ENCODE measurements around the gene SIGMAR1.
A peak's percentile ranks its signal among the peaks of the same experiment; 100 is the strongest.

The SIGMAR1 gene

DNA sequence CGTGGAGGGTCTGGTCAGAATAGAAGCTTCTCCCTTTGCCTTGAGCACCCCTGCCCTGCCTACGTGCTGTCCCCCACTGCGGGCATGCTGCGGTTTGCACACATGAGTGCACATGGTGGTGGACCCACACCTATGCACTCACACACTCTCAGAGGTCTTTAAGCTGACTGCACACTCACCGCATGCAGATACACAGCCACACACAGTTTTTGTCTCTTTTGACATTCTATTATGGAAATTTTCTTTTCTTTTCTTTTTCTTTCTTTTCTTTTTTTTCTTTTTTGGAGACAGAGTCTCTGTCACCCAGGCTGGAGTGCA, 8.1 kb downstream of the SIGMAR1 start:
- no peak for DNase-seq

DNA sequence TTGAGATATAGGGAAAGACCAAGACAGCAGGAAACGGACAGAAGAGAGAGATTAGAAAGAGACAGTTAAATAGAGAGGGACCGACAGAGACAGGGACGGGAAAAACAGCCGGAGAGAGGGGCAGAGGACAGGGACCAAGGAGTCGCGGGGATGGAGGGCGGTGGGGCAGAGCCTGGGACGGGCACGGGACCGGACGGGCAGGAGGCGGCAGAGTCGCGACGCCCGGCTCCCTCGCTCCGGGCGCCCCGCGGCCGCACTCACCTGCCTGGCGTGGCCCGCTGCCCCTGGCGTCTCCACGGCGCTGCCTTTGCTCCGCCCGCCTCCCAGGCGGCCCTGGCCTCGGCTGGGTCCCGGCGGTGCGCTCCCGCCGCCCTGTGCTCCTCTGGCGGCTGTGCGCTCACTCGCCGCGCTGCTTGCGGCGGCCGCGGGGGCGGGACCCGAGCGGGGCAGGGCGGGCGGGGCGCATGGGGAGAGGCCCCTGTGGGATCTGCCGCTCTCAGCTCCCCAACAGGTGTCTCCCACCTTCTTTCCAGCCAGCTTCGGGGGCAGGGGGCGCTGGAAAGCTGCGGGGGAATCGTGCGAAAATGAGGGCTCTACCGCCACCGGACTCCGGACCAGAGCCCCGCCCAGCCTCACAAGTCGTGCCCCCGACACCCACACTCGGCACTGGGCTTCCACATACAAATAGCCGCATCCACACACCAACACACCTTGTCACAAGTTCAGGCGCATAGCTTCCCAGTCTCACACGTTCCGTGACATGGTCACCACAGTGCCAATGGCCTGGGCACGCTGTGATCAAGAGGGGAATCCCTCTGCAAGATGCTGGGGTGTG, 8.7 kb downstream of the SIGMAR1 start, which contains the start of gene ARID3C:
Gene ARID3C, minus strand, starts transcription at position 411 of the 835 bp plus-strand sequence. CDS start 1,052 bp downstream, outside the sequence.
- no peak for DNase-seq

GRCh38 chr9:34627716-34628655, 9.6 kb downstream of the SIGMAR1 start:
- no peak for DNase-seq

GRCh38 chr9:34625186-34625486, 12.5 kb downstream of the SIGMAR1 start:
- DNase-seq: no peak

GRCh38 chr9:34624475-34625185, 13.0 kb downstream of the SIGMAR1 start:
- no peak for DNase-seq

GRCh38 chr9:34623374-34624235, 14.0 kb downstream of the SIGMAR1 start:
- DNase-seq: no peak

GRCh38 chr9:34620061-34620994, 17.3 kb downstream of the SIGMAR1 start, which contains the start of gene DCTN3:
Gene DCTN3 (minus strand): TSS chr9:34620495. CDS start chr9:34620464, 31 bp downstream.
- peak; percentile 62 for DNase-seq

DNA sequence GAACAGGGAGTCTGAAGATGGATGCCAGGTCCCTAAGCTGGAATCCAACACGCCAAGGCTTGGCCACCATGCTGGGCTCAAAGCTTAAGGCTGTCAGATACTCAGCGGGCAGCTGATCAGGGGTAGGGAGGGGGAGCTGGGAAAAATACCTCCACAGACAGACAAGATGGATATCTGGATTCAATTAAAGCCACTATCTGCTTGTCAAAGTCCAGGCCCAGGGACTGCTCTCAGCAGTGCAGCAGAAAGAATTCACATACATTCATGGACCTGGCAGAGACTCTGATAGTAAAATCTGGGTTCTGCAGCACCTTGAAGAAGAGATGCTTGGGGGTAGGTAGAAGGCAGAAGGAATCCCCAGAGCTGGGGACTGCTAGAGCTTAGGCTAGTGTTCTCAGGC, 22.5 kb downstream of the SIGMAR1 start:
- DNase-seq: no peak

- DNase-seq: no peak
Measured at GRCh38 chr9:34612788-34613390, 24.7 kb downstream of the SIGMAR1 start.

GRCh38 chr9:34611811-34612787, 25.5 kb downstream of the SIGMAR1 start, which contains the start of gene RPP25L:
Gene RPP25L (minus strand): TSS chr9:34612097. CDS start chr9:34611296, 801 bp downstream.
- no peak for DNase-seq

DNA sequence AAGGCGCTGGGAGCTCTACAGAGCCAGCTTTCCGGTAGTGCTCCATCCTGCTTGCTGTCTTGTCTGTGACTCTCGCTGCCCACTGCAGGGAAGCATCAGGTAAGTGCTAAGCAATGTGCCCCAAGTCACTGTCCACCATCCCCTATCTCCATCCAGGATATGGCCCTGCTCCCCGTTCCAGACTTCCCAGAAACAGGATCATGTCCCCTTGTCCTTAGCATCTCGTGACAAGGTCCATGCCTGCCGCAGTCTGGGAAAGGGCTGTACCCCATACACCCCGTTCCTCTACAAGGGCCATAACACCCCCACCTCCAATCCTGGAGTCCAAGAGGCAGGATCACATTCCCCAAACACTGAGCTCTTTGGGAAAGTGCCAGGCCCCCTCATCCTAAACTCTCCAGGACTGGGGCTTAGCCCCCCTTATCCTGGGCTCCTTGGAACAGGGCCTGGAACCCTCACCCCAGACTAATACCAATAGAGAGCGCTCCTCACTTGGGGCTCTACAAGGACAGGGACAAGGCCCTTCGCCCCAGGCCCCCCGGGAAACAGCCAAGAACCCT, 26.3 kb downstream of the SIGMAR1 start:
- no peak for DNase-seq

GRCh38 chr9:34610434-34611206, 27.0 kb downstream of the SIGMAR1 start:
- DNase-seq: no peak

DNA sequence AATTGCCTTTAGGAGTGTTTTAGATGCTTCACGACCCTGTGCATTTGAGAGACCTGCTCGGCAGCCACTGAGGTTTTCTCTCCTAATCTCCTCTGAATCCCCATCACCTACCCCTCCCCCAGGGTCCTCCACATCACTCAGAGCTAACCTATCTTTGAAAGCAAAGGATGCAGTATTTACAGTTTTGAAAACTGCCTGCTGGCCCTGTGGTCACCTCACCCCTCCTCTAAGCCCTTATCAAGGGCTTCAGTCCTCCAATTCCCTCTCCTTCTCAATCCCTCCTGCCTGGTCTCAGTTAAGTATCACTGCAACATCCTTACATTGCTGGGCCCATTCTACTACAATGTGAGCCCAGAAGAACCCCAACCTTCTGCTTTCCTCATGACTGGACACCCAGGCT, 30.3 kb downstream of the SIGMAR1 start:
- DNase-seq: no peak

DNA sequence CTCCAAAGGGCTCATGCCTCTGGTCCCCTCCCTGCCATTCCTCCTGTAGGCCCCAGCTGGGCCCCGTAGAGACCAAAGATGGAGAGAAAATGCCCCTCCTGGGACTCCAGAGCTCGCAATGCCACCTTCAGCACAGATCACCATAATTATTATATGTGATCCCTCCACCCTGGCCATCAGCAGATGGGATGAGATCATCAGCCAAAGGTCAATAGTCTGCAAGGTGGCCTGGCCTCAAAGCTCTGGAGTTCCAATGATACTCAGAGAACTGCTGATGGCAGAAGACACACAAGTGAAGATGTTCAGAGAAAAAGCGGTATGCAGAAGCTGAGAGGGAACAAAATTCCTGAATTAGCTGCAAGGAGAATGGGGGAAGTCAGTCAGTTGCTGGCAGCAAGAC, 30.7 kb downstream of the SIGMAR1 start:
- no peak for DNase-seq

DNA sequence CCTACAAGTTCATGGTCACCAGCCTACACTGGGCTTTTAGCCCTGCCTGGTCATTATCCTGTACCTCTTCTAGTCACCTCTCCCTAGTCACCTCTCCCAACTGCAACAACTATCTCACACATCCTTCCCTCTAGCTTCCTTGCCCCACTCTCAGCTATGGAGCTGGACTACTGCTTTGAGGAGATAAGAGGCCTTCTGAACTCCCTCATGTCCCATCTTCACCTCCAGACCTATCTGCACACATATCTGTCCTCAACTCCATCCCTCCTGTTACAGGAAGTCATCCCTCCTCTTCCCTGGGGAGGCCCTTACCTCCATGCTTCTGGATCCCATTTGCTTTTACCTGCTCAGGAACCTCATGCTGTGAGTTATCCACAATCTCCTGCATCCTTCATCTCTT, 31.4 kb downstream of the SIGMAR1 start:
- no peak for DNase-seq

DNA sequence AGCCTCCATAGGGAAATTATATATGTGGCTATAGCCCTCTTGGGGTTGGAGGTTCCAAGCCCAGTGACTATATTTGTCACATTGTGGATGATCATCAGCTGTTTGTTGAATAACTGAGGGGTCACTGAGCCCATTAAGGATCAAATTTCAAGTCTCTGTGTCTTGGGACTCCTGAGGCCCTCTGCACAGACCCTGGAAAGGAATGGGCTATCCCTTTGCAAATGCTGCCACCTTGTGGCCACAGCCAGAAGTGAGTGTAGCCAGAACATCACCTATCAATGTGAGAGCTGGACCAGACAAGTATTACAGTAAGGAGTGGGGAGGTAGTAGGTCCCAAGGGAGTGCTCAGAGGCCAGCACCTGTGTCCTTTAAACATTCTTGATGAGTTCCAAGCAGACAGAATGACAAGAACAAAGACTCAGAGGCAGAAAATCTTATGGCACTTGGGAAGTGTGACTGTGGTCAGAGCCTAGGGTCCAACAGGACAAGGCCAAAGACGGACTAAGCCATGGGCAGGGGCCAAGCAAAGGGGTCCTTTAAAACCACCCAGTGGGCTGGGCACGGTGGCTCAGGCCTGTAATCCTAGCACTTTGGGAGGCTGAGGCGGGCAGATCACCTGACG, 33.9 kb downstream of the SIGMAR1 start:
- peak; percentile 41 for DNase-seq

GRCh38 chr9:34601937-34602573, 35.5 kb downstream of the SIGMAR1 start:
- no peak for DNase-seq
